Right atrium auricular region (tissue), 2 donors: Measurements from ENCODE around the gene CSMD2. TPM values are rescaled to one million over a fixed set of nuclear protein-coding genes. Genes with fewer than 3 reads are reported as not detected.

Experiments used
- DNase-seq: peaks from one replicate; pipeline ENCODE4 v3.0.0-alpha.2; 2019; ENCODE audit warnings: low spot score
- H3K27ac ChIP-seq, 2 donors: fragments of 200-600 bp; sonication (generic); 1 replicate in 1 of 2; 2 replicates in 1 of 2; pipeline ENCODE4 v1.5.1; 2016 to 2019
- H3K27me3 ChIP-seq, 2 donors: fragments of 200-600 bp; sonication (generic); one replicate each; pipeline versions ENCODE4 v1.5.1 to v1.6.0; 2017 to 2019
- H3K36me3 ChIP-seq: fragments of 200-600 bp; sonication (generic); one replicate; pipeline ENCODE4 v1.5.1; 2016
- H3K4me1 ChIP-seq, 2 donors: fragments of 200-600 bp; sonication (generic); one replicate each; pipeline versions ENCODE4 v1.5.1 to v1.6.0; 2017 to 2019
- H3K4me3 ChIP-seq, 2 donors: fragments of 200-600 bp; sonication (generic); 1 replicate in 1 of 2; 2 replicates in 1 of 2; pipeline ENCODE4 v1.5.1; 2017 to 2019; ENCODE audit warnings: mild to moderate bottlenecking in 1 of 2, moderate library complexity in 1 of 2
- H3K9me3 ChIP-seq, 2 donors: fragments of 200-600 bp; sonication (generic); one replicate each; pipeline ENCODE4 v1.5.1; 2019
- CTCF ChIP-seq, 2 donors: fragments of 200-600 bp; sonication (generic); IDR thresholded peaks; one replicate each; pipeline ENCODE4 v1.5.1; 2019; ENCODE audit warnings: antibody characterized with exemption in 2 of 2
- total RNA-seq, 2 donors: library from RNA; depleted of rRNA; stranded (reverse); fragments of >200 nt; gene quantifications; one replicate each; pipeline ENCODE4 v1.1.0, GENCODE V29; 2016

CSMD2 gene
- total RNA-seq, 2 donors from 2014 or later: 0.39 to 0.44 TPM

DNA sequence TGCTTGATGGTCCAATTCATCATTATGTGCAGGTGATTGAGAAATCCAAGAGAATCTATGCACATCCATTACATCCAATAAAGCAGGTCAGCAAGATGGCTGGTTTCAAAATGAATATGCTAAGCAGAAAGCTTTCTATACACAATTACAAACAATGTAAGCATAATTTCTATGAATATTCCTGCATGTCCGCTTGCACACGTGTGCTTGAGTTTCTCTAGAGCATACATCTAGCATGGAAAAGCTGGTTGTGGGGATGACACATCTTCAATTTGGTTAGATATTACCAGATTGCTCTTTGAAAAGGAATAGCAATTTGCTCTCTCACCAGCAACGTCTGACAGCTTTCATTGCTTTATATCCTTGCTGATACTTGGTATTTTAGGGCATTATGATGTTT lies 461.6 kb downstream of the CSMD2 start:
- Histone ChIP-seq H3K4me3 (no peak overlapping the region), H3K27ac (no peak overlapping the region), H3K36me3 (no peaks in the 10 kb centered on the region), H3K9me3 (no peaks in the 10 kb centered on the region), H3K27me3 (no peaks in the 10 kb centered on the region), H3K4me1 (no peaks in the 10 kb centered on the region)
- no peak for DNase-seq
- no peak for TF ChIP-seq CTCF (IDR thresholded peaks at IDR 0.05)

DNA sequence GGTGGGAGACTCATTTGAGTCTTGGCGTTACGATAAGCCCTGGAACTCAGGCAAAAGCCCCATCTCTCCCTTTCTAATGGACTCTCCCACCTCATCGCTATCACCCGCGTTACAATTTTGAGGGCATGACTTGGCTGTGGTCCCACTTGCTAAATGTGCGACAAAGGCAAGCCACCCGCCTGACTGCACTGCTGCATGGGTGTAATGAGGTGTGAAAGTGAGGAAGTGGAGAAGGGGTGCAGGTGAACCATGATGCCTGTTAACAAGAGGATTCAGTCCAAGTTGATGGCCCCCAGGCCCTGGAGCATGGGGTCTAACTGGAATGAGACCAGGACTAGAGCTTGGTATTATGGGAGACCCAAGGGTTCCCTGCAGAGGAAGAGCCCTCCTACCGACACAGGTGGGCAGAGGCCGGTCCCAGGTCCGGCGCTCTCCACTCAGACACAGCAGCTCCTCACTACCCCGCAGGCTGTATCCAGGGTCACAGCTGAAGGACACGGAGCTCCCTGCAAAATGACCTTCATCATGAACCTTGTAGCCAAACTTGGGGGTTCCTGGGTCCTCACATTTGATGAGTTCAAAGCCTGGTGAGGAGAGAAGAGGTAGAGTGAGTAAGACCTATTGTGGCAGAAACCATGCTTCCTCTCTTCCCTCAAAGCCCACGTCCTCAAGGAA lies 466.5 kb downstream of the CSMD2 start:
- no peak overlapping the region for H3K4me3 ChIP-seq

GRCh38 chr1:33697816-33698215 lies 467.2 kb downstream of the CSMD2 start:
- no peaks in the 10 kb centered on the region for H3K27me3 ChIP-seq
- H3K9me3 ChIP-seq: no peaks in the 10 kb centered on the region
- no peaks in the 10 kb centered on the region for H3K36me3 ChIP-seq
- H3K4me1 ChIP-seq: no peaks in the 10 kb centered on the region
- no peak overlapping the region for H3K4me3 ChIP-seq
- TF ChIP-seq CTCF (IDR thresholded peaks at IDR 0.05): no peak
- DNase-seq: no peak
- H3K27ac ChIP-seq: no peak overlapping the region

More for the DNA sequence above, 466.5 kb downstream of the CSMD2 start:
- no peaks in the 10 kb centered on the region for H3K4me1 ChIP-seq
- DNase-seq: no peak
- no peaks in the 10 kb centered on the region for H3K36me3 ChIP-seq
- no peak for TF ChIP-seq CTCF (IDR thresholded peaks at IDR 0.05)
- H3K9me3 ChIP-seq: no peaks in the 10 kb centered on the region
- H3K27ac ChIP-seq: no peak overlapping the region
- no peaks in the 10 kb centered on the region for H3K27me3 ChIP-seq

DNA sequence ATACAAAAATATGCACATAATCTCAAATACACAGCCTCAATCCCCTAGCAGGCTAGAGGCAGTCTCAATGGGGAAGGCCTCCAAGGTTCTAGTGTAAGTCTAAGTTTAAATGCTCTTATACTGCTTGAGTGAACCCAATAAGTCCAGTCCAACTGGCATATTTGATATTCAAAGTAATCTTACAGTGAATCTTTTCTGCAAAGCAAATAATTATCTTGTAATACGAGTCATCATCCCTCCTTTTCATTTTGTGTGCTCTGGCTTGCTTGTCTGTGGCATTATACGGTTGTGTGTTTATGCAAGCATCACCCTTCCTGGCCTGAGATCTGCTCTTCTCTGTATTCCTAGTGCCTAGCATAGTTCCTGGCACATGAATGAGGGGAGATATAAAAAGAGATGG lies 468.1 kb downstream of the CSMD2 start:
- H3K4me3 ChIP-seq: no peak overlapping the region
- no peak overlapping the region for H3K27ac ChIP-seq
- H3K9me3 ChIP-seq: no peaks in the 10 kb centered on the region
- H3K27me3 ChIP-seq: no peaks in the 10 kb centered on the region
- TF ChIP-seq CTCF (IDR thresholded peaks at IDR 0.05): no peak
- DNase-seq: no peak
- no peaks in the 10 kb centered on the region for H3K36me3 ChIP-seq
- H3K4me1 ChIP-seq: no peaks in the 10 kb centered on the region

DNA sequence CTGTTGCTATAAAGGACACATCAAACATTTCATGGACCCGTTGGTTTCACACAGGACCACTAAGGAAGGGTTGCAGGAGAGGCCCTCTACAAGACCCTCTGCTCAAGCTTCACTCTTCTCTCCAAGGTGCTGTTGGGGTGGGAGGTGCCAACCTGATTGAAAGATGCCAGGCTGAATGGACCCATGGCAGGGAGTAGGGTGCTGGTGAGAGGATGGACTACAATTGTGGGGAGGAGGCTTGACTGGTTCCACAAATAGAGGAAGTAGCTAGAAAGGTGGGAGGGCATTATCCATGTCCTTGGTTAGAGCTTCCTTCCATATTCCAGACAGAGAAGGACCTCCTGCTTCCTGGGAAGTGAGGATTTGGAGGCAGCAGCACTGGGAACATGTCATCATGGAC lies 468.7 kb downstream of the CSMD2 start:
- no peak overlapping the region for H3K27ac ChIP-seq
- TF ChIP-seq CTCF (IDR thresholded peaks at IDR 0.05): no peak

More for the DNA sequence above, 468.7 kb downstream of the CSMD2 start:
- H3K4me3 ChIP-seq: no peak overlapping the region
- H3K36me3 ChIP-seq: no peaks in the 10 kb centered on the region
- no peaks in the 10 kb centered on the region for H3K27me3 ChIP-seq
- no peaks in the 10 kb centered on the region for H3K9me3 ChIP-seq
- H3K4me1 ChIP-seq: no peaks in the 10 kb centered on the region
- no peak for DNase-seq
